Loucy (cell line): Measurements from ENCODE around the gene ELL2.

Source experiments
- H2AFZ ChIP-seq: fragments of 200-600 bp; sonication (generic); 2 replicates; pipeline ENCODE4 v1.6.0; 2016; ENCODE audit warnings: antibody characterized with exemption, mild to moderate bottlenecking, low read length, moderate library complexity
- H3F3A ChIP-seq: fragments of 200-600 bp; 2 replicates; pipeline ENCODE4 v1.6.0; 2016; ENCODE audit warnings: antibody characterized with exemption, low read depth, mild to moderate bottlenecking
- H3K27me3 ChIP-seq: fragments of 200-600 bp; sonication (generic); 2 replicates; pipeline ENCODE4 v1.6.1; 2014; ENCODE audit warnings: low read length, mild to moderate bottlenecking; ENCODE audit not compliant: insufficient read depth, poor library complexity, severe bottlenecking
- H3K36me3 ChIP-seq: fragments of 200-600 bp; sonication (generic); 2 replicates; pipeline ENCODE4 v1.6.1; 2016; ENCODE audit warnings: low read length; ENCODE audit not compliant: insufficient read depth
- H3K4me1 ChIP-seq: fragments of 200-600 bp; sonication (generic); 2 replicates; pipeline ENCODE4 v1.5.1; 2014; ENCODE audit warnings: low read length, mild to moderate bottlenecking; ENCODE audit not compliant: insufficient read depth, poor library complexity, severe bottlenecking
- H3K4me2 ChIP-seq: fragments of 200-600 bp; sonication (generic); 2 replicates; pipeline ENCODE4 v1.6.0; 2014; ENCODE audit warnings: antibody characterized with exemption, low read length, low read depth, mild to moderate bottlenecking; ENCODE audit not compliant: poor library complexity, severe bottlenecking
- H3K4me3 ChIP-seq: fragments of 200-600 bp; sonication (generic); 2 replicates; pipeline ENCODE4 v1.5.1; 2014; ENCODE audit warnings: low read length, mild to moderate bottlenecking, mixed read lengths; ENCODE audit not compliant: poor library complexity, severe bottlenecking
- H3K79me2 ChIP-seq: fragments of 200-600 bp; sonication (generic); 2 replicates; pipeline ENCODE4 v1.6.1; 2014; ENCODE audit warnings: low read length; ENCODE audit not compliant: insufficient read depth
- H3K9ac ChIP-seq: fragments of 200-600 bp; sonication (generic); 2 replicates; pipeline ENCODE4 v1.6.0; 2014; ENCODE audit warnings: mild to moderate bottlenecking, low read depth, low read length, moderate library complexity; ENCODE audit not compliant: poor library complexity, severe bottlenecking
- H3K9me2 ChIP-seq: fragments of 200-600 bp; sonication (generic); replicated peaks from 2 replicates; pipeline ENCODE4 v1.6.1; 2016; ENCODE audit warnings: low read depth, low read length, mixed read lengths
- H3K9me3 ChIP-seq: fragments of 200-600 bp; sonication (generic); 2 replicates; pipeline ENCODE4 v1.6.1; 2014; ENCODE audit warnings: mild to moderate bottlenecking, antibody characterized with exemption, low read length, low read depth; ENCODE audit not compliant: insufficient read depth
- H4K20me1 ChIP-seq: fragments of 200-600 bp; sonication (generic); 2 replicates; pipeline ENCODE4 v1.6.0; 2014; ENCODE audit warnings: antibody characterized with exemption, low read length, mild to moderate bottlenecking; ENCODE audit not compliant: insufficient read depth, poor library complexity, severe bottlenecking
- CTCF ChIP-seq: fragments of 200-600 bp; sonication (generic); conservative IDR thresholded peaks from 2 replicates; pipeline ENCODE4 v1.5.1; 2014; ENCODE audit warnings: mild to moderate bottlenecking, antibody characterized with exemption, low read length
- EZH2phosphoT487 ChIP-seq: fragments of 200-600 bp; IDR thresholded peaks from 2 replicates; pipeline ENCODE4 v1.6.1; 2018; ENCODE audit warnings: antibody characterized with exemption, mild to moderate bottlenecking, moderate library complexity, borderline replicate concordance

ELL2 gene

DNA sequence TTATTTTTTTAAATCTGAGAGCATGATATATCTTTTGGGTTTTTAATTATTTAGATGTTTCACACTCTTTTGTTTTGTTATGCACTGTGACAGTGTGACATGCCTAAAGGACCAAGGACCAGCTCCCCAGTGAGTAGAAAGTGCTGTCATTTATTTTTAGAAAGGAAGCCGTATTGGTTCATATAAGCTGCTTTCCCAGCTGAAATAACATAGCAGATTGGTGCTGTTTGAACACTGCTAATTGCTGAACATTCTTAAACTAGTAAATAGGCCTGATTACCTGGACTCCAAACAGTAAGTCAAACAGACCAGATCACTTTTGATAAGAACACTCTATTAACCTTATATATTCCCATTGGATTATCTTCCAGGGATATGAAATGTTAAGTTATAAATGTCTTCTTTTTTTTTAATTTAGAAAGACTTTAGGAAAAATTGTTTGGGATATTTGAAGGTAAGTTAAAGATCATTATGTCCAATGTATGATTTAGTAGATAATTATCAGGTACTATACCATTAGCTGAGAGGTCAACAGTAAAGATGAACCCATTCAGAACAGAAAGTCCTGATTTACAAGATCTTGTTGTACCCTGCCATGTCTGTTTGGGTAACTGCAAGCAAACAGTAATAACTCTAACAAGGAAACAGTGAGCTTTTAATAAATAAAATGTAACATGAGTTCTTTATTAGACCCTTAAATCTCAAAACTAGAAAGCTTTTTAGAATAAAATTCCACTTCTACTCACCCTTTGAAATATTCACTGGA lies 27.8 kb upstream of the ELL2 start:
- H3K9ac ChIP-seq: no peak overlapping the region
- no peak for TF ChIP-seq EZH2phosphoT487

GRCh38 chr5:95988877-95989276 lies 27.2 kb upstream of the ELL2 start:
- Histone ChIP-seq H3K9me2 (no peaks in the 10 kb centered on the region), H3K27me3 (no peaks in the 10 kb centered on the region), H3K9ac (no peak overlapping the region), H3K36me3 (no peaks in the 10 kb centered on the region), H3K79me2 (no peaks in the 10 kb centered on the region), H2AFZ (no peak overlapping the region), H3K4me1 (no peaks in the 10 kb centered on the region), H3K4me3 (no peak overlapping the region), H3K9me3 (no peaks in the 10 kb centered on the region), H3F3A (no peaks in the 10 kb centered on the region), H4K20me1 (no peaks in the 10 kb centered on the region), H3K4me2 (no peak overlapping the region)
- TF ChIP-seq EZH2phosphoT487 (no peak), CTCF (no peak)

More for the DNA sequence above, 27.8 kb upstream of the ELL2 start:
- H2AFZ ChIP-seq: no peak overlapping the region
- no peak overlapping the region for H3K4me2 ChIP-seq
- no peaks in the 10 kb centered on the region for H3K36me3 ChIP-seq
- no peaks in the 10 kb centered on the region for H3K27me3 ChIP-seq
- no peak overlapping the region for H3K4me3 ChIP-seq
- H3K9me3 ChIP-seq: no peaks in the 10 kb centered on the region
- no peaks in the 10 kb centered on the region for H3K4me1 ChIP-seq
- no peaks in the 10 kb centered on the region for H3K9me2 ChIP-seq
- no peaks in the 10 kb centered on the region for H3K79me2 ChIP-seq
- H3F3A ChIP-seq: no peaks in the 10 kb centered on the region
- H4K20me1 ChIP-seq: no peaks in the 10 kb centered on the region

DNA sequence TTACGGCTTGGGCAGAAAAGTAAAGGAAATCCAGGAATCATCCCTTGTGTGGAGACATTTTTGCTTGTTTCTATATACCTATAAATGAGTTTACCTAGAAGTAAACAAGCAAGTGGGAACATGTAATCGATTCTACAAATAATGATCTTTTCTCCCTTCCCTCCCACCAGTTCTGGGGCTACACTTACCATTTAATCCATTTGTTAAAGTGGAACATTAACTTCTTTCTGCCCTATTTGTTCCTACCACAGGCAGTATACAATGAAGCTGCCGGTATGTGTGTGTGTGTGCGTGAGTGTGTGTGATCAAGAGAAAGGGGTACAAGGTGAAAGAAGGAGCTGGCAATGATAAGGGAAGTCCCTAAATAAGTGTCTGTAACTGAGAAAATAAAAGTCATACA lies 26.4 kb upstream of the ELL2 start:
- H3K9me3 ChIP-seq: no peaks in the 10 kb centered on the region
- no peaks in the 10 kb centered on the region for H3K4me1 ChIP-seq
- no peak overlapping the region for H2AFZ ChIP-seq
- H3F3A ChIP-seq: no peaks in the 10 kb centered on the region
- no peaks in the 10 kb centered on the region for H3K79me2 ChIP-seq
- no peak overlapping the region for H3K4me3 ChIP-seq
- no peaks in the 10 kb centered on the region for H3K36me3 ChIP-seq
- H3K4me2 ChIP-seq: no peak overlapping the region
- no peaks in the 10 kb centered on the region for H3K27me3 ChIP-seq
- H3K9me2 ChIP-seq: no peaks in the 10 kb centered on the region
- TF ChIP-seq EZH2phosphoT487 (no peak), CTCF (no peak)
- H3K9ac ChIP-seq: no peak overlapping the region
- no peaks in the 10 kb centered on the region for H4K20me1 ChIP-seq
